ENCODE results near the gene CELF2.

DNA sequence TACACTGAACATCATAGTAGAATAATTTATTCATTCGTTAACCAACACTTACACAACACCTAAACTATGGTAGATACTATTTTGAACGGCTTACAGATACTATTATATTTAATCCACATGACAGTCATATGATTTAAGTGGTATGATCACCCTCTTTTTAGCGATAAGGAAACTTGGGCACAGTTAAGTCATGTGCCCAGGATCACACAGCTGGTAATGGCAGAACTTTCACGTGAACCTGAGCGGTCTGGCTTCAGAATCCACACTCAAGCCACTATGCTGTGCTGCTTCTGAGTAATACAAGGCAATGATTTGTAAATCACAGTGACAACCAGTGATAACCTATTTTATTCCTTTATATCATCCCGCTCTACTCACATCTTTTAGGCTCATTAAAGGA lies 99.1 kb downstream of the CELF2 start:
- TF ChIP-seq, protein P1, sequence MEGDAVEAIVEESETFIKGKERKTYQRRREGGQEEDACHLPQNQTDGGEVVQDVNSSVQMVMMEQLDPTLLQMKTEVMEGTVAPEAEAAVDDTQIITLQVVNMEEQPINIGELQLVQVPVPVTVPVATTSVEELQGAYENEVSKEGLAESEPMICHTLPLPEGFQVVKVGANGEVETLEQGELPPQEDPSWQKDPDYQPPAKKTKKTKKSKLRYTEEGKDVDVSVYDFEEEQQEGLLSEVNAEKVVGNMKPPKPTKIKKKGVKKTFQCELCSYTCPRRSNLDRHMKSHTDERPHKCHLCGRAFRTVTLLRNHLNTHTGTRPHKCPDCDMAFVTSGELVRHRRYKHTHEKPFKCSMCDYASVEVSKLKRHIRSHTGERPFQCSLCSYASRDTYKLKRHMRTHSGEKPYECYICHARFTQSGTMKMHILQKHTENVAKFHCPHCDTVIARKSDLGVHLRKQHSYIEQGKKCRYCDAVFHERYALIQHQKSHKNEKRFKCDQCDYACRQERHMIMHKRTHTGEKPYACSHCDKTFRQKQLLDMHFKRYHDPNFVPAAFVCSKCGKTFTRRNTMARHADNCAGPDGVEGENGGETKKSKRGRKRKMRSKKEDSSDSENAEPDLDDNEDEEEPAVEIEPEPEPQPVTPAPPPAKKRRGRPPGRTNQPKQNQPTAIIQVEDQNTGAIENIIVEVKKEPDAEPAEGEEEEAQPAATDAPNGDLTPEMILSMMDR (IDR thresholded peaks at IDR 0.05) = no peak
- no peak for TF ChIP-seq POLR2A (IDR thresholded peaks at IDR 0.05)

Measured in body of pancreas (tissue), 4 donors.